IMR-90 (cell line): ENCODE measurements around the gene CSRNP3. TPM values are rescaled to one million over a fixed set of nuclear protein-coding genes. Genes with fewer than 3 reads are reported as not detected.

Experiments
- ATAC-seq: fragments of 200-7000 bp; cut with Tn5 transposase; 2 replicates; pipeline ENCODE4 v1.9.1; 2020; ENCODE audit warnings: low read depth, mild to moderate bottlenecking, moderate library complexity
- BruUV-seq: library from RNA; stranded (reverse); fragments of 400-500 nt; replicated peaks from 2 replicates; lab custom pipeline; 2021; lab: Mats Ljungman, UMichigan
- CTCF ChIA-PET: fragments of 300-600 bp; formaldehyde crosslinking; extraction: SDS; loops from one replicate; lab custom pipeline; 2021; ENCODE audit warnings: antibody characterized with exemption; lab: Yijun Ruan, JAX
- POLR2A ChIA-PET: fragments of 300-600 bp; sonication (Branson Sonifier 250); formaldehyde crosslinking; loops from one replicate; lab custom pipeline; 2022; ENCODE audit warnings: antibody characterized with exemption; ENCODE audit not compliant: unreplicated experiment; lab: Charles Lee
- DNase-seq: peaks from one replicate; pipeline ENCODE4 v3.0.0; 2013
- H2AFZ ChIP-seq: replicated peaks from 2 replicates; pipeline ENCODE3; 2013; ENCODE audit warnings: low read length, mild to moderate bottlenecking; ENCODE audit not compliant: poor library complexity
- H2AK5ac ChIP-seq: 2 replicates; pipeline ENCODE4 v1.6.1; 2013; ENCODE audit warnings: low read depth, low read length, inconsistent platforms
- H2AK9ac ChIP-seq: replicated peaks from 2 replicates; pipeline ENCODE3; 2013; ENCODE audit warnings: mild to moderate bottlenecking, low read depth, low read length, moderate library complexity; ENCODE audit not compliant: poor library complexity
- H2BK120ac ChIP-seq: 2 replicates; pipeline ENCODE4 v1.6.1; 2013; ENCODE audit warnings: low read depth, low read length, inconsistent platforms
- H2BK15ac ChIP-seq: 3 replicates; pipeline ENCODE4 v1.6.1; 2013; ENCODE audit warnings: low read depth, low read length, inconsistent platforms
- H2BK20ac ChIP-seq: 2 replicates; pipeline ENCODE4 v1.6.1; 2013; ENCODE audit warnings: low read depth, mild to moderate bottlenecking, inconsistent platforms, low read length, moderate library complexity
- H2BK5ac ChIP-seq: 2 replicates; pipeline ENCODE4 v1.6.1; 2013; ENCODE audit warnings: mild to moderate bottlenecking, low read depth, low read length, inconsistent platforms; ENCODE audit not compliant: poor library complexity, severe bottlenecking
- H3K14ac ChIP-seq: replicated peaks from 2 replicates; pipeline ENCODE4 v1.6.1; 2013; ENCODE audit warnings: low read depth, low read length, inconsistent platforms
- H3K18ac ChIP-seq: 2 replicates; pipeline ENCODE4 v1.6.1; 2013; ENCODE audit warnings: low read depth, low read length, control low read depth
- H3K23ac ChIP-seq: 2 replicates; pipeline ENCODE4 v1.6.1; 2013; ENCODE audit warnings: low read depth, low read length, inconsistent platforms
- H3K27ac ChIP-seq: 2 replicates; pipeline ENCODE4 v1.5.1; 2013; ENCODE audit warnings: mild to moderate bottlenecking, control low read depth, low read length; ENCODE audit not compliant: insufficient read depth
- H3K27me3 ChIP-seq: 2 replicates; pipeline ENCODE4 v1.6.1; 2013; ENCODE audit warnings: low read length; ENCODE audit not compliant: control insufficient read depth, insufficient read depth
- H3K36me3 ChIP-seq: 2 replicates; pipeline ENCODE4 v1.6.1; 2013; ENCODE audit warnings: low read length, mixed read lengths; ENCODE audit not compliant: control insufficient read depth, insufficient read depth
- H3K4ac ChIP-seq: 2 replicates; pipeline ENCODE4 v1.6.1; 2013; ENCODE audit warnings: low read depth, low read length, inconsistent platforms
- H3K4me1 ChIP-seq: 2 replicates; pipeline ENCODE4 v1.6.1; 2013; ENCODE audit warnings: low read length, mixed read lengths; ENCODE audit not compliant: control insufficient read depth, insufficient read depth
- H3K4me2 ChIP-seq: 2 replicates; pipeline ENCODE4 v1.6.1; 2013; ENCODE audit warnings: low read depth, mild to moderate bottlenecking, control low read depth, low read length, moderate library complexity
- H3K4me3 ChIP-seq: 2 replicates; pipeline ENCODE4 v1.5.1; 2013; ENCODE audit warnings: low read depth, mild to moderate bottlenecking, control low read depth, low read length, moderate library complexity; ENCODE audit not compliant: insufficient read depth
- H3K56ac ChIP-seq: 2 replicates; pipeline ENCODE4 v1.6.1; 2013; ENCODE audit warnings: low read length, inconsistent platforms; ENCODE audit not compliant: insufficient read depth; ENCODE audit errors: extremely low read depth
- H3K79me1 ChIP-seq, 2 experiments: 2 replicates each; pipeline ENCODE4 v1.6.1; 2013; ENCODE audit warnings: low read length in 2 of 2, inconsistent platforms in 1 of 2, low read depth in 1 of 2
- H3K9ac ChIP-seq: 2 replicates; pipeline ENCODE4 v1.6.1; 2013; ENCODE audit warnings: low read depth, low read length, control low read depth
- H3K9me1 ChIP-seq: 2 replicates; pipeline ENCODE4 v1.6.1; 2013; ENCODE audit warnings: low read length, inconsistent platforms; ENCODE audit not compliant: insufficient read depth
- H3K9me3 ChIP-seq: 2 replicates; pipeline ENCODE4 v1.6.1; 2013; ENCODE audit warnings: low read length; ENCODE audit not compliant: control insufficient read depth, insufficient read depth
- H4K20me1 ChIP-seq: 2 replicates; pipeline ENCODE4 v1.6.1; 2013; ENCODE audit warnings: low read length, inconsistent platforms; ENCODE audit not compliant: insufficient read depth
- H4K5ac ChIP-seq: 2 replicates; pipeline ENCODE4 v1.6.1; 2013; ENCODE audit warnings: mild to moderate bottlenecking, low read depth, low read length, control low read depth
- H4K8ac ChIP-seq, 2 experiments: 2 replicates each; pipeline ENCODE4 v1.6.1; 2013; ENCODE audit warnings: low read depth in 2 of 2, low read length in 2 of 2, control low read depth in 1 of 2, inconsistent platforms in 1 of 2
- H4K91ac ChIP-seq: 2 replicates; pipeline ENCODE4 v1.6.1; 2013; ENCODE audit warnings: low read depth, low read length, inconsistent platforms; ENCODE audit not compliant: insufficient read depth
- BHLHE40 ChIP-seq: fragments of 150-350 bp; IDR thresholded peaks from 2 replicates; pipeline ENCODE4 v1.6.1; 2016; ENCODE audit warnings: mild to moderate bottlenecking, low read depth, low read length
- CEBPB ChIP-seq: IDR thresholded peaks from 2 replicates; pipeline ENCODE4 v1.6.1; 2012; ENCODE audit warnings: low read depth, low read length, improper control_type of control experiment
- CHD1 ChIP-seq: IDR thresholded peaks from 2 replicates; pipeline ENCODE4 v1.6.1; 2012; ENCODE audit warnings: low read depth, low read length, improper control_type of control experiment
- CTCF ChIP-seq: conservative IDR thresholded peaks from 2 replicates; pipeline ENCODE4 v1.5.1; 2012; ENCODE audit warnings: mild to moderate bottlenecking, low read depth, low read length, improper control_type of control experiment
- ELK1 ChIP-seq: fragments of 150-350 bp; IDR thresholded peaks from 2 replicates; pipeline ENCODE4 v1.6.1; 2016; ENCODE audit warnings: low read depth, mild to moderate bottlenecking, low read length, moderate library complexity, borderline replicate concordance
- FOS ChIP-seq: fragments of 150-350 bp; IDR thresholded peaks from 2 replicates; pipeline ENCODE4 v1.6.1; 2016; ENCODE audit warnings: low read depth, low read length
- MAFK ChIP-seq: IDR thresholded peaks from 2 replicates; pipeline ENCODE4 v1.6.1; 2012; ENCODE audit warnings: low read depth, low read length, improper control_type of control experiment
- MAZ ChIP-seq: IDR thresholded peaks from 2 replicates; pipeline ENCODE4 v1.6.1; 2012; ENCODE audit warnings: low read depth, mild to moderate bottlenecking, low read length, improper control_type of control experiment, moderate library complexity, borderline replicate concordance
- MXI1 ChIP-seq: IDR thresholded peaks from 2 replicates; pipeline ENCODE4 v1.6.1; 2012; ENCODE audit warnings: low read depth, mild to moderate bottlenecking, low read length, moderate library complexity, borderline replicate concordance
- NFE2L2 ChIP-seq: fragments of 150-350 bp; IDR thresholded peaks from 2 replicates; pipeline ENCODE4 v1.6.1; 2016; ENCODE audit warnings: low read depth, mild to moderate bottlenecking, low read length
- POLR2A ChIP-seq: IDR thresholded peaks from 2 replicates; pipeline ENCODE4 v1.6.1; 2012; ENCODE audit warnings: mild to moderate bottlenecking, low read depth, low read length
- RAD21 ChIP-seq: IDR thresholded peaks from 2 replicates; pipeline ENCODE4 v1.6.1; 2012; ENCODE audit warnings: low read length, improper control_type of control experiment
- RCOR1 ChIP-seq: IDR thresholded peaks from 2 replicates; pipeline ENCODE4 v1.6.1; 2012; ENCODE audit warnings: mild to moderate bottlenecking, low read length, improper control_type of control experiment; ENCODE audit not compliant: insufficient replicate concordance
- RFX5 ChIP-seq: IDR thresholded peaks from 2 replicates; pipeline ENCODE4 v1.8.0; 2012; ENCODE audit warnings: low read depth, mild to moderate bottlenecking, low read length, moderate library complexity
- SMC3 ChIP-seq: fragments of 150-350 bp; IDR thresholded peaks from 2 replicates; pipeline ENCODE4 v1.6.1; 2016; ENCODE audit warnings: low read depth, mild to moderate bottlenecking, antibody characterized with exemption, low read length, moderate library complexity
- USF2 ChIP-seq: fragments of 150-350 bp; IDR thresholded peaks from 2 replicates; pipeline ENCODE4 v1.6.1; 2017; ENCODE audit warnings: mild to moderate bottlenecking, antibody characterized with exemption, low read length, low read depth
- WGBS, 2 experiments: methylation state at CpG; one replicate each; pipeline versions ENCODE4 v1.1.5 to v1.1.7; 2013; ENCODE audit warnings: missing lambda C conversion rate in 2 of 2; ENCODE audit not compliant: insufficient read length in 1 of 2; ENCODE audit errors: extremely low coverage in 2 of 2; 5-methylcytosine and 5-hydroxymethylcytosine counted together
- dilution Hi-C: fragments of 300-500 bp; cut with HindIII; formaldehyde crosslinking; loops from one replicate; pipeline ENCODE4 v1.14.3; 2018; ENCODE audit warnings: low sequenced_read_pairs; ENCODE audit not compliant: unreplicated experiment
- in situ Hi-C: fragments of 300-500 bp; cut with MboI; formaldehyde crosslinking; loops from 3 replicates; pipeline ENCODE4 v1.14.3; 2019; ENCODE audit warnings: low sequenced_read_pairs, inconsistent platforms, mixed read lengths
- intact Hi-C: fragments of 100-400 bp; cut with micrococcal nuclease; formaldehyde crosslinking; loops from 2 replicates; pipeline ENCODE4 v1.10.0; 2022
- polyA plus RNA-seq, 3 experiments: library from polyadenylated mRNA; depleted of rRNA; stranded (reverse); fragments of >200 nt; gene quantifications; 2 replicates each; pipeline ENCODE4 v1.2.3, GENCODE V29; 2012; ENCODE audit warnings: low replicate concordance in 1 of 3
- total RNA-seq: library from RNA; depleted of rRNA; stranded (reverse); fragments of >200 nt; gene quantifications from 2 replicates; pipeline ENCODE4 v1.2.3, GENCODE V29; 2012

The CSRNP3 gene
- total and polyA plus RNA-seq, 2 of the 4 experiments (the other 2 are of a cell fraction) = 0.21 to 0.72 TPM

DNA sequence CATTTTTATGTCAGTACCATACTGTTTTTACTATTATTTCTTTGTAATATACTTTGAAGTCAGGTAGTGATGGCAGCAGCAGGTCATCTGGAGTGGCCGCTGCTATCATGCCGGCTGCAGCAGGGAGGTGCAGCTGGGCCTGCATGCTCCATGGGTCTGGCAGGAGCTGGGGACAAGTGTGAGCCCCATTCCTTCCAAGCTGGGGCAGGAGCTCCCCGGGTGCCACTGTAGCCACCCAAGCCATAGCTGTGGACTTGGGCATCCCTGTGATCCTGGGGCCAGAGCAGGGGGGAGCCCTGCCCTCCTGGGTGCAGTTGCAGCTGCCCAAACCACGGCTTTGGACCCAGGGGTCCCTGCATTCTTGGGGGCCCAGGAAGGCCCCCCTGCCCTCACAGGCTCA lies 59.2 kb downstream of the CSRNP3 start:
- Histone ChIP-seq H3K9ac (no peak overlapping the region), H2AK9ac (no peak overlapping the region), H4K8ac (no peak overlapping the region), H2BK5ac (no peak overlapping the region), H4K5ac (no peak overlapping the region), H3K27me3 (no peaks in the 10 kb centered on the region), H3K4ac (no peak overlapping the region), H3K4me3 (no peak overlapping the region), H3K9me3 (no peaks in the 10 kb centered on the region), H2BK15ac (no peak overlapping the region), H2AFZ (no peak overlapping the region), H4K20me1 (no peaks in the 10 kb centered on the region), H3K9me1 (no peaks in the 10 kb centered on the region), H3K27ac (no peak overlapping the region), H3K56ac (no peak overlapping the region), H3K18ac (no peak overlapping the region), H3K79me1 (no peaks in the 10 kb centered on the region), H2BK120ac (no peak overlapping the region), H3K4me2 (no peak overlapping the region), H4K91ac (no peak overlapping the region), H3K14ac (no peak overlapping the region), H2BK20ac (no peak overlapping the region), H3K4me1 (no peaks in the 10 kb centered on the region), H3K23ac (no peak overlapping the region), H2AK5ac (no peak overlapping the region), H3K36me3 (no peaks in the 10 kb centered on the region)
- no peak for DNase-seq
- no peak for ATAC-seq
- BruUV-seq = no TSS peak
- no CpG with 5 or more reads among the region's 4 CpGs for WGBS, 2 experiments
- CTCF ChIA-PET = no interaction called here
- intact Hi-C loops = no loop called here
- in situ Hi-C loops = no loop called here
- dilution Hi-C loops = no loop called here
- no peak for TF ChIP-seq CHD1
- TF ChIP-seq MAZ = no peak
- TF ChIP-seq SMC3 = no peak
- TF ChIP-seq BHLHE40 = no peak
- no peak for TF ChIP-seq RAD21
- TF ChIP-seq RCOR1 = no peak
- TF ChIP-seq NFE2L2 = no peak
- TF ChIP-seq MXI1 = no peak
- no peak for TF ChIP-seq POLR2A
- TF ChIP-seq CEBPB = no peak
- no peak for TF ChIP-seq FOS
- no peak for TF ChIP-seq MAFK
- TF ChIP-seq ELK1 = no peak
- no peak for TF ChIP-seq USF2
- TF ChIP-seq RFX5 = no peak
- no peak for TF ChIP-seq CTCF
- POLR2A ChIA-PET = no interaction called here
